Measurements from ENCODE around the gene EFCAB13. TPM values are rescaled to one million over a fixed set of nuclear protein-coding genes. Genes with fewer than 3 reads are reported as not detected.
"Not testable (repeated sequence)": the region's sequence is repeated elsewhere in the genome, so short reads cannot be mapped to it uniquely, and the experiment has no call there.

Gene EFCAB13
- polyA plus RNA-seq, 3 donors, result 4.2 to 16.5 (median 7.8) TPM

DNA sequence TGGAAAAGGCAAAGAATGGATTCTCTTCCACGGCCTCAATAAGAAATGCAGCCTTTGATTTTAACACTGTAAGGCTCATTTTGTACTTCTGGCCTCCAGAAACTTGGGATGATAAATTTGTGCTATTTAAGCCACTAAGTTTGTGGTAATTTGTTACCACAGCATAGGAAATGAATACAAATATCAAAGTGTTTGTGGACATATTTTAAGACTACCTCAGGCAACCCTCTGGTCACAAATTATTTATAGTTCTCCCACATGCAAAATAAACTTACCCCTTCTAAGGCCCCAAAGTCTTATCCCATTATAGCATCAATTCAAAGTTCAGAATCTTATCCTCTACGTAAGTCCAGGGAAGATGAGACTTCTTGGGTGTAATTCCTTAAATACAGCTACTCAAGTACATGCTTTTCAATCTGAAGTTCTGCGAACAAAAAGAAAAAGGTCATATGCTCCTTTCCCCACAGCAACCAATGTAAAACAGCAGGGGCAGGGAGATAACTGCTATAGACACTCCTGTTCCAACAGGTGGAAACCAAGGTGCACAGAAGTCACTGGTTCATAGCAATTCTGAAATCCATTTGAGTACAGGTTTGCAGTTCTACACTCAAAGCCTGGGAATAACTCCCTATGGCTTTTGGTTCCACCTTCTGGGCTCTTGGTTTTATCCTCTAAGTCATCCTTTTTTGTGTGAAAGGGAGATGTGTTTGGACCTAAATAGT, 5.4 kb upstream of the EFCAB13 start:
- no peak for DNase-seq (ENCODE audit: extremely low read depth in 1 of 11, low read depth in 9 of 11, low spot score in 4 of 11)

DNA sequence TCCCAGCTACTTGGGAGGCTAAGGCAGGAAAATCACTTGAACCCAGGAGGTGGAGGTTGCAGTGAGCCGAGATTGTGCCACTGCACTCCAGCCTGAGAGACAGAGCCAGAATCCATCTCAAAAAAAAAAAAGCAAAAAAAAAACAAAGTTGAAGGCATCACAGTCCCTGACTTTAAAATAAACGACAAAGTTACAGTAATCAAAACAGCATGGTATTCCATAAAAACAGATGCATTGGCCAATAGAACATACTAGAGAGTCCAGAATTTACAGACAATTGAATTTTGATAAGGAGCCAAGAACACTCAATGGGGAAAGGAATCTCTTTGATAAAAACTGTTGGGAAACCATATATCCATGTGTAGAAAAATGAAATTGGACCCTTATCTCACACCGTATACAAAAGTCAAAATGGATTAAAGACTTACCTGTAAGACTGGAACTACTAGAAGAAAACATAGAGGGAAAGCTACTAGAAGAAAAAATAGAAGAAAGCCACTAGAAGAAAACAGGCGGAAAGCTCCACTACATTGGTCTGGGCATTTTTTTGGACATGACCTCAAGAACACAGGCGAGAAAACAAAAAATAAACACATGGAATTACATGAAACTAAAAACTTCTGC, 2.8 kb upstream of the EFCAB13 start:
- no peak for DNase-seq (ENCODE audit: extremely low read depth in 1 of 11, low read depth in 9 of 11, low spot score in 4 of 11)

DNA sequence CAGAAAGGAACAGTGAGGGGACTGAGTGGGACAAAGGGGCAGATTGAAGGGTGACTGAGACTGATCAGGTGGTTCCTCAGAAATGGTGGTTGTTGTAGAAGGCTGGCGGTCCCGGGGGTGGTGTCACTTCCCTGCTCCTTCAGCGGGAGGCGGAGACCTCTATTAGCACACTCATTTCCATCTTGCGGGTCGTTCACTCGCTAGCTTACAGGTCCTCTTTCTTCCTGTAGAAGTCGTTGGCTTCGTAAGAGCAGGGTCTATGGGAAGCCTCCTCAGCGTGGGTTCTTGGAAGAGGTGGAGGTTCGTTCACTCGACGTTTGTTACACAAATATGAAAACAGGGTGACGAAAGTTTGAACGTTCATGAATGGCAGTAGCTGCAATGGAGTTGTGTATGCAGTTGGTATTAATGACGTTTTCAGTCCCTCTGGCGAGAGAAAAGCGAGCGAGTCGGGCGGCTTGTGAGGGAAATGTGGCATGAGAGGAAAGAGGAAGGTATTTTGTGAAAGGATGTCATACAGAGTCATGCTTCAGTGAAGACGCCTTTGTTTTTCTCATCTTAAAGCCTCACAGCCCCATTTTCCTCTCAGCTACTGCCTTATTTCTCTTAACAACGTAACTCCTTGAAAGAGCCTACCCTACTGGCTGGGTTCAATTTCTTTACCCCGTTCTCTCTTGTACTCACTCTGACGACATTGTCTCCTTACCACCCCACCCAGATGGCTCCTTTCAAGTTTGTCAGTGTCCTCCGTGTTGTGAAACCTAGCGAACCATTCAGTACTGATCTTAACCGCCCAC, 667 bp downstream of the EFCAB13 start:
- DNase-seq (ENCODE audit: extremely low read depth in 1 of 11, low read depth in 9 of 11, low spot score in 4 of 11), result peak in 10 of 11 donors; percentile 22 to 60 (median 47)

DNA sequence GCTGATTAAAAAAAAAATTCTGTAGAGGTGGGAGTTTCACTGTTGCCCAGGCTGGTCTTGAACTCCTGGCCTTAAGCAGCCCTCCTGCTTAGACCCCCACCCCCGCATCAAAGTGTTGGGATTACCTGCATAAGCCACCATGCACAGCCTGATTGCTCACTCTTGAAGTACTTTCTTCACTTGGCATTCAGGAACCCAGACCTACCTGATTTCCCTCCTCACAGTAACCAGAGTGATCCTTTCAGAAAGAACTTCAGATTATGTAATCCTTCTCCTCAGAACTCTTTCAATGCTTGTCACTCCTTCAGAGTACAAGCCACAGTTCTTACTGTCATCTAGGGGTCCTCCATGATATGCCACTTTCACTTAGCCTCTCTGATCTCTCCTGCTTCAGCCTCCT, 1.4 kb downstream of the EFCAB13 start:
- DNase-seq (ENCODE audit: extremely low read depth in 1 of 11, low read depth in 9 of 11, low spot score in 4 of 11), result no peak

DNA sequence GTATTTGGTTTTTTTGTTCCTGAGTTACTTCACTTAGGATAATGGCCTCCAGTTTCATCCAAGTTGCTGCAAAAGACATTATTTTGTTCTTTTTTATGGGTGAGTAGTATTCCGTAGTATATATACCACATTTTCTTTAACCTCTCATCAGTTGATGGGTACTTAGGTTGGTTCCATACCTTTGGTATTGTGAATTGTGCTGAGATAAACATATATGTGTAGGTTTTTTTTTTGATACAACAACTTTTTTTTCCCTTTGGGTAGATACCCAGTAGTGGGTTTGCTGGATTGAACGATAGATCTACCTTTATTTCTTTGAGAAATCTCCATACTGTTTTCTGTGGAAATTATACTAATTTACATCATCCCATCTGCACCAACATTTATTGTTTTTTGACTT, 6.8 kb downstream of the EFCAB13 start:
- DNase-seq (ENCODE audit: extremely low read depth in 1 of 11, low read depth in 9 of 11, low spot score in 4 of 11), result no peak

DNA sequence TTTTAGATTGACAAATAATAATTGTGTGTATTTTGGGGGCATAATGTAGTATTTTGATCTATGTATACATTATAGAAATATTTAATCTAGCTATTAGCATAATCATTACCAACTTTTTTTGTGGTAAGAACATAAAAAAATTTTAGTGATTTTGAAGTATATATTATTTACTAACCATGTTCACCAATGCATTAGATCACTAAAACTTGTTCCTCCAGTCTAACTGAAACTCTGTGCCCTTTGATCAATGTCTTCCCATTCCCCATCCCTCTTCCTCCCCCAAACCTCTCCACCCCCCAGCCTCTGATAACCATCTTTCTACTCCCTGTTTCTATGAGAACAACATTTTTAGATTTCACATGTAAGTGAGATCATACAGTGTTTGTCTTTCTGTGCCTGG, 8.5 kb downstream of the EFCAB13 start:
- no peak for DNase-seq (ENCODE audit: extremely low read depth in 1 of 11, low read depth in 9 of 11, low spot score in 4 of 11)

DNA sequence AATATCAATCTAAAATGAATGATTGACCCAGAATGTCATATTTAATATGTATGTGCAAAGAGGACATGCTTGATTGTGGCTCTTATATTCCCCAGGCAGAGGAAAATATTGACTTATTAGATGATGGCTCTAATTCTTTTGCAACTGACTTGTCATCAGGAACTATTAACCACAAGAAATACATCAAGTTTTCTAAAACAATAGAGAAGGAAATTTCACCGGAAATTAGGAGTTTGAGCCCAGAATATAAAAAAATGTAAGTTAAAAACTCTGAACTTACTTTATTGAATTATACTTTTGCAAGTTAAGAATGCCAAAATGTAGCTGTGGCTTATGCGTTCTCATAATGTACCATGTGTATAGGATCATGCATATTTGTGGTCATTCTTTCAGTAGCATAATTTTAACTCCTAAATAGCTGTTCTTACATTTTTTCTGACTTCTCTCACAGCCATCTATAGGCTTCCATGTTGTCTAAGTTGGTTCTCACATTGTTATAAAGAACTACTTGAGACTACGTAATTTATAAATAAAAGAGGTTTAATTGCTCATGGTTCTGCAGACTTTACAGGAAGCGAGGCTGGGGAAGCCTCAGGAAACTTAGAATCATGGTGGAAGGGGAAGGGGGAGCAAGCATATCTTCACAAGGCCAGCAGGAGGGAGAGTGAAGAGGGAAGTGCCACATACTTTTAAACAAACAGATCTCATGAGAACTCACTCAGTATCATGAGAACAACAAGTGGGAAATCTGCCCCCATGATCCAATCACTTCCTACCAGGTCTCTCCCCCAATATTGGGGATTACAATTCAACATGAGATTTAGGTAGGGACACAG, 11.6 kb downstream of the EFCAB13 start:
- DNase-seq (ENCODE audit: extremely low read depth in 1 of 11, low read depth in 9 of 11, low spot score in 4 of 11), result no peak

DNA sequence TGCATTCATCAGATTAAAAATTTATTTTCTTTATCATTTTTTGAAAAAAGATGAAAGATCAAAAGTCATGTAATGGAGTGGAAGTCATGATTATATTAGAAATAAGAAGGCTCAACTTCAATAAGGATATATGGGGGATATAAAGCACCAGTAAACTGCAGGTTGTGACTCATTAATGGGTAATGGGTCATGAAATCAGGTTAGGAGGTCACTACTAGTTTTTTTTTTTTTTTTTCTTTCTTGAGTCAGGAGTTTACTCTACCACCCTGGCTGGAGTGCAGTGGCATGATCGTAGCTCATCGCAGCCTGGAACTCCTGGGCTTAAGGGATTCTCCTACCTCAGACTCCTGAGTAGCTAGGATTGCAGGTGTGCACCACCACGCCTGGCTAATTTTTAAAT, 14.3 kb downstream of the EFCAB13 start:
- no peak for DNase-seq (ENCODE audit: extremely low read depth in 1 of 11, low read depth in 9 of 11, low spot score in 4 of 11)

DNA sequence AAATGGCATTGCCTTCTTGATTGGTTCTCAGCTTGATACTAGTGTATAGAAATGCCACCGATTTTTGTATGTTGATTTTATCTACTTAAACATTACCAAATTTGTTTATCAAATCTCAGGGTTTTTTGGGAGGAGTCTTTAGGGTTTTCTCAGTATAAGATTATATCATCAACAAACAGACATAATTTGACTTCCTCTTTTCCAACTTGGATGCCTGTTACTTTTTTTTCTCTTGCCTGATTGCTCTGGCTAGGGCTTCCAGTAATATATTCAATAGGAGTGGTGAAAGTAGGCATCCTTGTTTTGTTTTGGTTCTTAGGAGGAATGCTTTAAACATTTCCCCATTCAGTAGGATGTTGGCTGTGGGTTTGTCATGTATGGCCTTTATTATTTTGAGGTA, 29.1 kb downstream of the EFCAB13 start:
- no peak for DNase-seq (ENCODE audit: extremely low read depth in 1 of 11, low read depth in 9 of 11, low spot score in 4 of 11)

DNA sequence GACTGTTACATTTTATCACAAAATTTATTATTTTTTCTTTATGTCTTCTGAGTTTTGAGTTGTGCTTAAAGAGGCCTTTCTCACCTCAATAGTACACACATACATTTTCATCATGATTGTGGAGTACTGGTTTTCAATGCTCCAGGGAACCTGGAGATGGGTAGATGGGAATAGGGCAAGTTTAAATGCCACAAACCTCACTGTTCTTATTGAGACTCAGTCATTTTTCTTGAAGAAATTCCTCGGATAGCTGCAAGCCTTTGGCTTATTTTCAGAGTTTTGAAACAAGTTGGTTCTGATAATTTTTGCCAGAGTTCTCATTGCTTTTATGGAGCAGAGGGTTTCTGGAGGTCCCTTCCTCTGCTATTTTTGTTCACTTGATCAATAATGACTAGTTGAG, 34.9 kb downstream of the EFCAB13 start:
- no peak for DNase-seq (ENCODE audit: extremely low read depth in 1 of 11, low read depth in 9 of 11, low spot score in 4 of 11)

DNA sequence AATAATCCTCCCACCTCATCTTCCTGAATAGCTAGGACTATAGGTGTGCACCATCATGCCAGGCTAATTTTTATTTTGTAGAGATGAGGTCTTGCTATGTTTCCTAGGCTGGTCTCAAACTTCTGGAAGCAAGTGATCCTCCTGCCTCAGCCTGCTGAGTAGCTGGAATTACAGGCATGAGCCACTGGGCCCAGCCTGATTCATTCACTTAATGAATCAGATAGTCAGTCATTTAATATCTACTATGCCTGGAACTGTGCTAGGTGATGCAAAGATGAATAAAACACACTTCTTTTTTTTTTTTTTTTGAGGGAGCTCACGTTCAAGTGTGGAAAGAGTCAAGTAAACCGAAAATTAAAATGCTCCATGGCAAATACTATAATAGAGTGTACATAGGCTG, 39.4 kb downstream of the EFCAB13 start:
- DNase-seq (ENCODE audit: extremely low read depth in 1 of 11, low read depth in 9 of 11, low spot score in 4 of 11), result no peak

DNA sequence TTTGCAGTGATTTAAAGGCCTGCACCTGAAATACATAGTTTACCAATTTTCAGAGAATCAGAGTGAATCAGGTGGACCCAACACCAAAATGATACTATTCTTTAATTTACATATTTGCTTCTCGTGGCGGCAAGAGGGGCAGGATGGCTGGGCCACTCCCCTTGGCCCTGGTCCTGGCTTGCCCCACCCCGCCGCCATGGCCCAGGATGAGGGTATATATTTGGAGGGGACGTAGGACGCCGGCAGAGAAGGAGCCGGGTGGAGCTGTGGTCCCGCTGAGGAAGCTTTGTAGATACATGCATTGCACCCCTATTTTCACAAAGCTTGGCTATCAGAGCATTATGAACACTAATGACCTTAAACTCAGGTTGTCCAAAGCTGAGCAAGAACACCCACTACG, 43.5 kb downstream of the EFCAB13 start:
- no peak for DNase-seq (ENCODE audit: extremely low read depth in 1 of 11, low read depth in 9 of 11, low spot score in 4 of 11)

DNA sequence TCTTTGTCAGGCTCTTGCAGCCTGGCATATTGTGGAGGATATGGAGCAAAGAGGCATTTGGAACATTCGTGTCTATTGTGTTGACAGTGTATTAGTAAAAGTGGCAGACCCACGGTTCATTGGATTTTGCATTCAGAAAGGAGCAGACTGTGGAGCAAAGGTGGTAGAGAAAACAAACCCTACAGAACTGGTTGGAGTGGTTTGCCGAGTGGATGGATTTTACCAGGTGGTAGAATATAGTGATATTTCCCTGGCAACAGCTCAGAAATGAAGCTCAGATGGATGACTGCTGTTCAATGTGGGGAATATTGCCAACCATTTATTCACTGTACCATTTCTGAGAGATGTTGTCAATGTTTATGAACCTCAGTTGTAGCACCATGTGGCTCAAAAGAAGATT, 44.5 kb downstream of the EFCAB13 start:
- peak in 8 of 11 donors; percentile 3 to 27 (median 9) for DNase-seq (ENCODE audit: extremely low read depth in 1 of 11, low read depth in 9 of 11, low spot score in 4 of 11)

DNA sequence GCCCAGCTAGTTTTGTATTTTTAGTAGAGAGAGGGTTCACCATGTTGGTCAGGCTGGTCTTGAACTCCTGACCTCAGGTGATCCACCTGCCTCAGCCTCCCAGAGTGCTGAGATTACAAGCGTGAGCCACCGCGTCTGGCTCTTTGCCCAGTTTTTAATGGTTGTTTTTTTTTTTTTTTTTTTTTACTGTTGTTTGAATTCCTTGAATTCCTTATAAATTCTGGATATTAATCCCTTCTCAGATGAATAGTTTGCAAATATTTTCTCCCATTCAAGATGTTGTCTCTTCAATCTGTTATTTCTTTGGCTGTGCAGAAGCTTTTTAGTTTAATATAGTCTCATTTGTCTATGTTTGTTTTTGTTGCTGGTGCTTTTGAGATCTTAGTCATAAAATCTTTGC, 47.1 kb downstream of the EFCAB13 start:
- DNase-seq (ENCODE audit: extremely low read depth in 1 of 11, low read depth in 9 of 11, low spot score in 4 of 11), result not testable (repeated sequence)

DNA sequence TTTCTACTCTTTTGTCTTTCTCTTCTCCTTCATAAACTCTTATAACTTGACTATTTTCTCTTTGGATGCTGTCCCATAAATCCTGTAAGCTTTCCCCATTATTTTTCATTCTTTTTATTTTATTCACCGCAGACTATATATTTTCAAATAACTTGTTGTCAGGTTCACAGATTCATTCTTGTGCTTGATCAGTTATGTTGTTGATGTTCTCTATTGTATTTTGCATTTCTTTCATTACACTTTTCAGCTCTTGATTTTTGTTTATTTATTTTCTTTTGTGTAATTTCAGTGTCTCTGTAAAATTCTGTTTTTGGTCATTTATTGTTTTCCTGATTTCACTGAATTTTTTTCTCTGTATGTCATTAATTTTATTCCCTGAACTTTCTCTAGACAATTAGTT, 49.2 kb downstream of the EFCAB13 start:
- DNase-seq (ENCODE audit: extremely low read depth in 1 of 11, low read depth in 9 of 11, low spot score in 4 of 11), result no peak

DNA sequence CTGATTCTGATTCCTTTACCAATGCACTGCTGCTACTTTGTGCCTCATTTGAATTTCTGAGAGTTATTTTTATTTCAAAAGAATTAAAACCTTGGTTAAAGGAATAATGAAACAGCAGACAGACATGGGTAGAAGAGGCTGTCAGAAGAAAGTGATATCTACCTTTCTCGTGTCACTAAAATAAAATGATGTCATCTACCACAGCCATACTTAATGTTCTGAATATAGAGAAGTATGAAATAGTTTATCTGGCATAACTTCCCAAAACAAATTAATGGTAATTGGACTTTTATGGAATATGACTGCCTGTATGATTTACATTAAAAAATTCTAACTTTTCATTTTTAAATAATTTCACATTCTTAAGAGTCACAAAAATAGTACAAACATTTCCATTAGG, 52.5 kb downstream of the EFCAB13 start:
- DNase-seq (ENCODE audit: extremely low read depth in 1 of 11, low read depth in 9 of 11, low spot score in 4 of 11), result no peak

DNA sequence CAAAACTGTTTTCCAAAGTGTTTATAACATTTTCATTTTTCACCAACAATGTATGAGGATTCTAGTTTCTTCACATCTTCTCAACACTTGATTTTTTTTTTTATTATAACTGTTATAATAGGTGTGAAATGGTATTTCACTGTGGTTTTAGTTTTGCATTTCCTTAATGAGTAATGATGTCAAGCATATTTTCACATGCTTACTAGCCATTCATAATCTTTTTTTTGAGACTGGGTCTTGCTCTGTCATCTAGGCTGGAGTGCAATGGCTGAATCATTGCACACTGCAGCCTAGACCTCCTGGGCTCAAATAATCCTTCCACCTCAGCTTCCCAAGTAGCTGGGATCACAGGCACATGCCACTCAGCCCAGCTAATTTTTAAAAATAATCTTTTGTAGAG, 65.1 kb downstream of the EFCAB13 start:
- DNase-seq (ENCODE audit: extremely low read depth in 1 of 11, low read depth in 9 of 11, low spot score in 4 of 11), result no peak

DNA sequence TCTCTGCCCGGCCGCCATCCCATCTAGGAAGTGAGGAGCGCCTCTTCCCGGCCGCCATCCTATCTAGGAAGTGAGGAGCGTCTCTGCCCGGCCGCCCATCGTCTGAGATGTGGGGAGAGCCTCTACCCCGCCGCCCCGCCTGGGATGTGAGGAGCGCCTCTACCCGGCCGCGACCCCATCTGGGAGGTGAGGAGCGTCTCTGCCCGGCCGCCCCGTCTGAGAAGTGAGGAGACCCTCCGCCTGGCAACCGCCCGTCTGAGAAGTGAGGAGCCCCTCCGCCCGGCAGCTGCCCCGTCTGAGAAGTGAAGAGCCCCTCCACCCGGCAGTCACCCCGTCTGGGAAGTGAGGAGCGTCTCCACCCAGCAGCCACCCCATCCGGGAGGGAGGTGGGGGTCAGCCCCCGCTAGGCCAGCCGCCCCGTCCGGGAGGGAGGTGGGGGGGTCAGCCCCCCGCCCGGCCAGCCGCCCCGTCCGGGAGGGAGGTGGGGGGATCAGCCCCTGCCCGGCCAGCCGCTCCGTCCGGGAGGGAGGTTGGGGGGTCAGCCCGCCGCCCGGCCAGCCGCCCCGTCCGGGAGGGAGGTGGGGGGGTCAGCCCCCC, 73.9 kb downstream of the EFCAB13 start:
- not testable (repeated sequence) for DNase-seq (ENCODE audit: extremely low read depth in 1 of 11, low read depth in 9 of 11, low spot score in 4 of 11)

DNA sequence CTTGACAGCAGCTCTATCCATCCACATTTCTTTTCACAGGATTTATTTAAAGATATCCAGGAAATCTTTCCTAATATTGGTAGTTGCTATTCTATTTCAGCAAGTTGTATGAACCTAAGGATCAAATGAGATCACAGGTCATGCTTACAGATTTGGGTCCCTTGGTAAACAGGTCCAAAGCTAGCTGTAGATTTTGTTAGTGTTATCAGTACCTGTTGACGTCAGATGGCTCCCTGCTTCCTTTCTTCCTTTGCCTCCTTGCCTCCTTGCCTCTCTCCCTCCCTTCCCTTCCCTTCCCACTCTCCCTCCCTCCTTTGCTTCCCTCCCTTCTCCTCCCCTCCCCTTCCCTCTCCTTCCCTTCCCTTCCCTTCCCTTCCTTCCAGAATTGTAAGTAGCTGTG, 76.6 kb downstream of the EFCAB13 start:
- DNase-seq (ENCODE audit: extremely low read depth in 1 of 11, low read depth in 9 of 11, low spot score in 4 of 11), result no peak

Data from renal cortex interstitium (tissue), 11 donors.